KOPT-K1 (cell line): ENCODE results near the gene ENTPD8.

ENCODE experiments used
- H3K27ac ChIP-seq: fragments of 200-600 bp; sonication (generic); 2 replicates; pipeline ENCODE4 v1.5.1; 2016; ENCODE audit warnings: antibody characterized with exemption, mild to moderate bottlenecking, low read depth, low read length; ENCODE audit not compliant: poor library complexity, severe bottlenecking
- H3K36me3 ChIP-seq: fragments of 200-600 bp; sonication (generic); 2 replicates; pipeline ENCODE4 v1.5.1; 2017; ENCODE audit warnings: antibody characterized with exemption, mild to moderate bottlenecking, low read length, moderate library complexity; ENCODE audit not compliant: insufficient read depth
- H3K9me3 ChIP-seq: fragments of 200-600 bp; sonication (generic); 2 replicates; pipeline ENCODE4 v1.5.1; 2017; ENCODE audit warnings: antibody characterized with exemption, low read length, mild to moderate bottlenecking; ENCODE audit not compliant: insufficient read depth, poor library complexity, severe bottlenecking

ENTPD8 gene

DNA sequence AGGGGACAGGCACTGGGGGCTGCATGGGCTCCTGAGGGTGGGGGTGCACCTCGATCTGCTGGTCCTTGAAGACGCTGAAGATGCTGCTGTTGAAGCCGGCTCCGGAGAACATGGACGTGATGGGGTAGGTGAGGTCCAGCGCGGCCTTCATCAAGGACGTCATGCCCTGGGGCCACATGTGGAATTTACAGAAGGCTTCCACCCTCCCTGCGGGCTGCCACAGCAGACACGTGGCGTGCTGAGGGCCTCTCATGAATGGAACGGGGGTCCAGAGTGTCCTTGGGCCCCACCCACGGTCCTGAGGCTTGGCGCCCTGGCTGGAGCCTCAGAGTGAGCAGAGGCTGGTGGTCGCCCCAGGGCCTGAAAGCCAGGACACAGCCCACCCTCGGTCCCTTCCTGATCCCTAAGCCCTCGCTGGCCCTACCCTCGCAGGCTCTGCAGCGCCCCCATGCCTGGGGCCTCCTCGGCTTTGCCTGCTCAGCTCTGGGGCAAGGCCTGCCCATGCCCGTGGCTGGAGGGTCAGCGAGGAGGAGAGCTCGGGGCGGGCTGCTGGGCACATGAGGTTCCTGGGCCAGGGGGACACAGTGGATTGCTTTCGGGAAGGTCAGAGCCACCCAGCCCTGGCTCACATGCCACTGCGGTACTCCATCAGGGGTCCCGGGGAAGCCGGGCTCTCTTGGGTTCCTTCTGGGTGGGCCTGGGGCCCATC, 23.3 kb upstream of the ENTPD8 start:
- Histone ChIP-seq H3K9me3 (no peaks in the 10 kb centered on the region), H3K36me3 (no peaks in the 10 kb centered on the region), H3K27ac (no peak overlapping the region)

DNA sequence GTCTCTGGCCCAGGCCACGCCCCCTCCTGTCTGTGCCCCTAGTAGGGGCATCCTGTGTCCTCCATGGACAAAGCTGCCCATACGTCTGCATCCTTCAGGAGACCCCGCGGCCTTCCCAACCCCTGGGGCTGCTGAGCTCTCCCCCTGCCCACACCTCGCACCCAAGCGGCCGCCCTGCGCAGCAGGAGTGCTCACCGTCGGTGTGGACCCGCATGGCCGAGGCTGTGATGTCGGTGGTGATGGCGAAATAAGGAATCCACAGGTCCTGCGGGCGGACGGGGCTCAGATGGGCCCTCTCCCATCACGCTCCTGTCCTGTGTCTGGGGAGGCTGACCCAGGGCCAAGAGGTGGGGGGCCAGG, 22.8 kb upstream of the ENTPD8 start:
- no peaks in the 10 kb centered on the region for H3K36me3 ChIP-seq
- no peaks in the 10 kb centered on the region for H3K9me3 ChIP-seq
- no peak overlapping the region for H3K27ac ChIP-seq

DNA sequence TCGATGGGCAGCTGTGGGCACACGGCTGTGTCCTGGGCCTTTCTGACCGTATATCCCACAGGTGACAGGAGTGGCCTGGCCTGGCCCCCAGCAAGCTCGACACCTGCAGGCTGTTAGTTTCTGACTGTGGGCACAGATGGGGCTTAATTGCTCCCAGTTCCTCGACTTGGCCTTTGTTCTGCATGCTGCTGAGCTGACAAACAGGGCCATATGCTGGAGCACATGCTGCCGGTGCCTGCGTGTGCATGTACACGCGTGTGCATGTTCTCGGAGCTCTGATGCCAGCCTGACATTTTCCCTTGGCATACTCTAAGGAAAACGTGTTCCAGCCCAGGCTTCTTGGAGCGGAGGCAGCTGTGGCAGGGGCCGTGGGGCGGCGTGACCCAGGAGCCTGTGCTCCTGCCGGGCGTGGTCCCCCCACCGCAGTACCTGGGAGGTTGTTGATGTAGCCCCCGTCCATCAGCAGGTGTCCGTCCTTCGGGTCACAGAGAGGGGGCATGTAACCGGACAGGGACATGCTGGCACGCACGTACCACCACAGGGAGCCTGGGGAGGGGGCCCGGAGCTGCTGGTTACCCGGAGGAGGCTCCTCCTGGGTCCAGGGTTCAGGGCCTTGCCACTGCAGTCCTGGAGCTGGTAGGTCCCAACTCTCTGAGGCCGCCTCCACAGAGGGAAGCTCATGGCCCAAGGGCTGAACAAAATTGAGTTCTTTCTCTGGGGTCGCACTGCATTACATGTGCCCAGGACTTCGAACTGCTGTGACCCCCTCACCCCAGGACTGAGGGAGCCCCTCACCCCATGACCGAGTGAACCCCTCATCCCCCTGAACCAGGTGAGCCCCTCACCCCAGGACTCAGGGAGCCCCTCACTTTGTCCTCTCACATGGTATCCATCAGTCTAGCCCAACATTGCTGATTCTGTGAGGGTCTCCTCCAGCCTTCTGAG, 22.1 kb upstream of the ENTPD8 start:
- Histone ChIP-seq H3K36me3 (no peaks in the 10 kb centered on the region), H3K9me3 (no peaks in the 10 kb centered on the region), H3K27ac (no peak overlapping the region)

DNA sequence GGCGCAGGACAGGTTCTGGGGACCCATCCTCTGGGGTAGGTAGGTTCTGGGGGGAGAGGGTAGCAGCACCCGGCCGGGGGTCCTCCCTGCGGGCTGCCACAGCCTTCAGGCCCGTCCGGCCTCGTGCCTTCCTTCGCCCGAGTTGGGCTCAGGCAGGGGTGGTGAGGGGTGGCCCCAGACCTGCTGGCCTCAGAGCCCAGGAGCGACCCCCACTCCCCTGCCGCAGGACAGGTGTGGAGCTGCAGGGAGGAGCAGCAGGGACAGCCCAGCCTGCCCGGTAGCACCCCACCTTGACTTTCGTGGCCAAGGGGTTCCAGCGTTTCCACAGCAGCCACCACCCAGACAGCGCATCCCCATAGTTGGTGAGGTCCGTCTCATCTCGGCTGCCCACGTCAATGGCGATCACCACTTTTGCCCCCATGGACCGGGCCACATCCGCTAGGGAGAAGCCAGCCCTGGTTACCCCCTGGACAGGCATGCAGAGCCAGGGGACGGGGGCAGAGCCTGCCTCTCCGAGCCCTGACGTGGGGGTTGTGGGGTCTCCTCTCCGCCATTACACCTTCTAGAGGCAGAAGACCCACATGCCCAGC, 21.3 kb upstream of the ENTPD8 start:
- Histone ChIP-seq H3K36me3 (no peaks in the 10 kb centered on the region), H3K9me3 (no peaks in the 10 kb centered on the region), H3K27ac (no peak overlapping the region)

DNA sequence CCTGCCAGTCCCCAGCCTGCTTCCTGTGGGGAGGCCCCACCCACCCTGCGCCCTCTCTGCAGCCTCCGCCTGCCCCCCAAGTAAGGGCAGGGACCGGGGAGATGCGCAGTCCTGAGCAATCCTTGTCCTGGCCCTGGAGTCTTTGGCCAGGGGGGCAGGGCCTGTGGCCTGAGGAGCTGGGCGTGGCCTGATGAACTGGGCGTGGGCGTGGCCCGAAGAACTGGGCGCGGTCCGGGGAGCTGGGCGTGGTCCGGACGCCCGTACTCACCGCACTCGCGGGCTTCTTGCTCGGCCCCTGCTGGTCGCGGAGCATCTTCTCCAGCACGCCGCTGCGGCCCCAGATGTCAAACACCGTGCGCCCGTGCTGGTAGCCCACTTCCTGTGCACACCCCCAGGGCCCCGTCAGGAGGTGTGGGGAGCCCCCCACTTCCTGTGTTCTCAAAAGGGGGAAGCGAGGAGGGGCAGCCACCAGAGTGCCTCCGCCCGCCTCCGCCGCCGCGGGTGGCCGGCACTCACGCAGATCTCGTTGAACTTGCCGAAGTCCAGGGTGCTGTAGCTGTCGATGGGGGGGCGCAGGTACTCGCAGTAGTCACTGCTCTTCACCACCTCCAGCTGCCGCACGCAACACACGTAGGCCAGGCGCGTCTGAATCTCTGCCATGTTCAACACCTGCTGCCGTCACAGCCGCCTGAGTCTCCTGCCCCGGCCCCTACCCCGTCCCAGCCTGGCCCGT, 20.7 kb upstream of the ENTPD8 start:
- H3K36me3 ChIP-seq = no peaks in the 10 kb centered on the region
- H3K9me3 ChIP-seq = no peaks in the 10 kb centered on the region
- H3K27ac ChIP-seq = no peak overlapping the region

GRCh38 chr9:137461316-137461662, 20.1 kb upstream of the ENTPD8 start:
- Histone ChIP-seq H3K9me3 (no peaks in the 10 kb centered on the region), H3K36me3 (no peaks in the 10 kb centered on the region), H3K27ac (no peak overlapping the region)

- Histone ChIP-seq H3K9me3 (no peaks in the 10 kb centered on the region), H3K36me3 (no peaks in the 10 kb centered on the region), H3K27ac (no peak overlapping the region)
Measured at GRCh38 chr9:137460363-137461315, 19.5 kb upstream of the ENTPD8 start.

- H3K27ac ChIP-seq = no peak overlapping the region
- H3K9me3 ChIP-seq = no peaks in the 10 kb centered on the region
- no peaks in the 10 kb centered on the region for H3K36me3 ChIP-seq
Measured at GRCh38 chr9:137459601-137460362, 18.6 kb upstream of the ENTPD8 start.

DNA sequence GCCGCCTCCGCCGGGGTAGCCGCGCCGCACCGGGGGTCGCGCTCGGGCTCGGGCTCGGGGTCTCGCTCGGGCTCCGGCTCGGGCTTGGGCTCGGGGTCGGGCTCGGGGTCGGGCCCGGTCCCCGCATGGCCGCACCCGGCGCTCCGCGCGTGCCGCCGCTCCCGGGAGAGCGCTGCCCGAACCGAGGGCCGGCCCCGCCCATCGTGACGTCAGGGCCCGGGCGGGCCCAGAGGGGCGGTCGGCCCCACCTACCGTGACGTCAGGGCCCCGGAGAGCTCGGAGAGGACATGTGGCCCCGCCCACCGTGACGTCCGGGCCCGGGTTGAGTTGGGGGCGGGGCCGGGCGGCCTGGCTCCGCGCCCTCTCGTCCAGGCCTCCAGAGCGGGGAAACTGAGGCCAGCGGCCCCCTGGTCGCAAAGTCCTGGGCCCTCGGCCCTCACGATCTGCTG, 18.0 kb upstream of the ENTPD8 start, which contains the start of gene NSMF:
Gene NSMF (minus strand): TSS at position 183 of the 449 bp plus-strand sequence. CDS start 232 bp downstream, outside the sequence.
- Histone ChIP-seq H3K9me3 (no peaks in the 10 kb centered on the region), H3K27ac (no peak within 1 kb of the TSS)

DNA sequence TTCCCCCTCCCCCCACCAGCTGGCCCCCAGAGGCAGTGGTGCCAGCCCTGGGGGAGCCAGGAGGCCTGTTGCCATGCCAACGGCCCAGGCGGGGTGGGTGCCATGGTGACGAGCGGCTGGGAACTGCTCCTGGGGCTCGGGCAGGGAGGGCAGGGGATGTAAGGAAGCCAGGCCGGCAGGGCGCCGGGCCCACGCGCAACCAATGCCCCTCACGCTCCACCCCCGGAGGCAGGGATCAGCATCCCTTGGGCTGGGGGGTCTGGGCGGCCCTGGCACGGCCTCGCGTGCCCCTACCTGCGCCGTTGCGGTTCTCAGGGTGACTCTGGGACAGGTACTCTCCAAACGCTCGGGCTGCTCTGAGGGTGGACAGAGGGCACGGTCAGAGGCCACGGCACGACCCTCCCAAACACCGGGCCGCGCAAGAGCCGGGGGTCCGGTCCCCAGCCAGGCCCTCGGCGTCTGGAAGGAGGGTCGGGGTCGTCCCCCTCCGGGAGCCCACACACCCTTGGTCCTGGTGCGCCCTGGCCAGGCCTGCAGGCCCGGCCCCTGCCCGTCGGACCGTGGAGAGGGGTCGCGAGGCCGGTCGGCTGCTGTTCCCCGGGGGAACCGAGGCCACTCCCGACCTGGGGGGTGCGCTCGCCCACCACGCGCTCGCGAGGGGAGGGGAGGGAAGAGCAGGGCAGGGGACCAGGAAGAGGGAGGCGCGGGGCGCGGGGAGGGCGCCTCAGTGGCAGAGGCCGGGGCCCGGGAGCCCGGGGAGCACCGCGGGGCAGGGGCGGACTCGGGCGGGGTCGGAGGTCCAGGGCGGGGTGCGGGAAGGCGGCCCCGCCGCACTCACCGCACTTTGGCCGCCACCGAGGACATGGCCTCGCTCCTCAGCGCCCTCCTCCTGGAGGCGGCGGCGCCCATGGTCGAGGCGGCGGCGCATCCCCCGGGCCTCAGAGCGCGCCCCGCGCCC, 17.3 kb upstream of the ENTPD8 start:
- Histone ChIP-seq H3K27ac (no peak overlapping the region), H3K9me3 (no peaks in the 10 kb centered on the region), H3K36me3 (no peaks in the 10 kb centered on the region)

More for the DNA sequence above, 18.0 kb upstream of the ENTPD8 start, which contains the start of gene NSMF:
- H3K36me3 ChIP-seq = no peaks in the 10 kb centered on the region

GRCh38 chr9:137457406-137458193, 16.4 kb upstream of the ENTPD8 start:
- H3K9me3 ChIP-seq = no peaks in the 10 kb centered on the region
- no peaks in the 10 kb centered on the region for H3K36me3 ChIP-seq
- H3K27ac ChIP-seq = no peak overlapping the region

- H3K9me3 ChIP-seq = no peaks in the 10 kb centered on the region
- H3K27ac ChIP-seq = no peak overlapping the region
- no peaks in the 10 kb centered on the region for H3K36me3 ChIP-seq
Measured at GRCh38 chr9:137456864-137457405, 15.8 kb upstream of the ENTPD8 start.
